Loucy (cell line): Measurements from ENCODE around the gene CISD1.
"Not testable (repeated sequence)": the region's sequence is repeated elsewhere in the genome, so short reads cannot be mapped to it uniquely, and the experiment has no call there.

ENCODE experiments used
- H2AFZ ChIP-seq: fragments of 200-600 bp; sonication (generic); 2 replicates; pipeline ENCODE4 v1.6.0; 2016; ENCODE audit warnings: antibody characterized with exemption, mild to moderate bottlenecking, low read length, moderate library complexity
- H3F3A ChIP-seq: fragments of 200-600 bp; 2 replicates; pipeline ENCODE4 v1.6.0; 2016; ENCODE audit warnings: antibody characterized with exemption, low read depth, mild to moderate bottlenecking
- H3K27me3 ChIP-seq: fragments of 200-600 bp; sonication (generic); 2 replicates; pipeline ENCODE4 v1.6.1; 2014; ENCODE audit warnings: low read length, mild to moderate bottlenecking; ENCODE audit not compliant: insufficient read depth, poor library complexity, severe bottlenecking
- H3K36me3 ChIP-seq: fragments of 200-600 bp; sonication (generic); 2 replicates; pipeline ENCODE4 v1.6.1; 2016; ENCODE audit warnings: low read length; ENCODE audit not compliant: insufficient read depth
- H3K4me1 ChIP-seq: fragments of 200-600 bp; sonication (generic); 2 replicates; pipeline ENCODE4 v1.5.1; 2014; ENCODE audit warnings: low read length, mild to moderate bottlenecking; ENCODE audit not compliant: insufficient read depth, poor library complexity, severe bottlenecking
- H3K4me2 ChIP-seq: fragments of 200-600 bp; sonication (generic); 2 replicates; pipeline ENCODE4 v1.6.0; 2014; ENCODE audit warnings: antibody characterized with exemption, low read length, low read depth, mild to moderate bottlenecking; ENCODE audit not compliant: poor library complexity, severe bottlenecking
- H3K4me3 ChIP-seq: fragments of 200-600 bp; sonication (generic); 2 replicates; pipeline ENCODE4 v1.5.1; 2014; ENCODE audit warnings: low read length, mild to moderate bottlenecking, mixed read lengths; ENCODE audit not compliant: poor library complexity, severe bottlenecking
- H3K79me2 ChIP-seq: fragments of 200-600 bp; sonication (generic); 2 replicates; pipeline ENCODE4 v1.6.1; 2014; ENCODE audit warnings: low read length; ENCODE audit not compliant: insufficient read depth
- H3K9ac ChIP-seq: fragments of 200-600 bp; sonication (generic); 2 replicates; pipeline ENCODE4 v1.6.0; 2014; ENCODE audit warnings: mild to moderate bottlenecking, low read depth, low read length, moderate library complexity; ENCODE audit not compliant: poor library complexity, severe bottlenecking
- H3K9me2 ChIP-seq: fragments of 200-600 bp; sonication (generic); replicated peaks from 2 replicates; pipeline ENCODE4 v1.6.1; 2016; ENCODE audit warnings: low read depth, low read length, mixed read lengths
- H3K9me3 ChIP-seq: fragments of 200-600 bp; sonication (generic); 2 replicates; pipeline ENCODE4 v1.6.1; 2014; ENCODE audit warnings: mild to moderate bottlenecking, antibody characterized with exemption, low read length, low read depth; ENCODE audit not compliant: insufficient read depth
- H4K20me1 ChIP-seq: fragments of 200-600 bp; sonication (generic); 2 replicates; pipeline ENCODE4 v1.6.0; 2014; ENCODE audit warnings: antibody characterized with exemption, low read length, mild to moderate bottlenecking; ENCODE audit not compliant: insufficient read depth, poor library complexity, severe bottlenecking
- EZH2phosphoT487 ChIP-seq: fragments of 200-600 bp; IDR thresholded peaks from 2 replicates; pipeline ENCODE4 v1.6.1; 2018; ENCODE audit warnings: antibody characterized with exemption, mild to moderate bottlenecking, moderate library complexity, borderline replicate concordance
- TF ChIP-seq, protein P1 (sequence below): fragments of 200-600 bp; sonication (generic); conservative IDR thresholded peaks from 2 replicates; pipeline ENCODE4 v1.5.1; 2014; ENCODE audit warnings: mild to moderate bottlenecking, antibody characterized with exemption, low read length

CISD1 gene

DNA sequence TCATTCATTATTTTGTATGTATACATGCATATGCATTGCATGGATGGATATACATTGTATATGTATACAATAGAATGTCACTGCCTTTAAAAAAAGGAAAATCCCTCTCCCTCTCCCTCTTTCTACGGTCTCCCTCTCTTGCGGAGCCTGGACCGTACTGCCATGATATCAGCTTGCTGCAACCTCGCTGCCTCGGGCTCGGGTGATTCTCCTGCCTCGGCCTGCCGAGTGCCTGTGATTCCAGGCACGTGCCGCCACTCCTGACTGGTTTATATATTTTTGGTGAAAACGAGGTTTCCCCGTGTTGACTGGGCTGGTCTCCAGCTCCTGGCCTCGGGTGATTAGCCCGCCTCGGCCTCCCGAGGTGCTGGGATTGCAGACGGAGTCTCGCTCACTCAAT, 25.7 kb upstream of the CISD1 start:
- Histone ChIP-seq H2AFZ (no peak overlapping the region), H4K20me1 (peaks cover 8% of the 10 kb centered on the region), H3K79me2 (peaks cover 34% of the 10 kb centered on the region; the same call in 1 of the 2 replicates), H3K36me3 (no peaks in the 10 kb centered on the region), H3K4me3 (no peak overlapping the region), H3K9ac (no peak overlapping the region), H3K27me3 (no peaks in the 10 kb centered on the region), H3K4me1 (peaks cover 8% of the 10 kb centered on the region), H3K9me2 (no peaks in the 10 kb centered on the region), H3K4me2 (no peak overlapping the region), H3K9me3 (no peaks in the 10 kb centered on the region), H3F3A (no peaks in the 10 kb centered on the region)
- TF ChIP-seq, protein P1, sequence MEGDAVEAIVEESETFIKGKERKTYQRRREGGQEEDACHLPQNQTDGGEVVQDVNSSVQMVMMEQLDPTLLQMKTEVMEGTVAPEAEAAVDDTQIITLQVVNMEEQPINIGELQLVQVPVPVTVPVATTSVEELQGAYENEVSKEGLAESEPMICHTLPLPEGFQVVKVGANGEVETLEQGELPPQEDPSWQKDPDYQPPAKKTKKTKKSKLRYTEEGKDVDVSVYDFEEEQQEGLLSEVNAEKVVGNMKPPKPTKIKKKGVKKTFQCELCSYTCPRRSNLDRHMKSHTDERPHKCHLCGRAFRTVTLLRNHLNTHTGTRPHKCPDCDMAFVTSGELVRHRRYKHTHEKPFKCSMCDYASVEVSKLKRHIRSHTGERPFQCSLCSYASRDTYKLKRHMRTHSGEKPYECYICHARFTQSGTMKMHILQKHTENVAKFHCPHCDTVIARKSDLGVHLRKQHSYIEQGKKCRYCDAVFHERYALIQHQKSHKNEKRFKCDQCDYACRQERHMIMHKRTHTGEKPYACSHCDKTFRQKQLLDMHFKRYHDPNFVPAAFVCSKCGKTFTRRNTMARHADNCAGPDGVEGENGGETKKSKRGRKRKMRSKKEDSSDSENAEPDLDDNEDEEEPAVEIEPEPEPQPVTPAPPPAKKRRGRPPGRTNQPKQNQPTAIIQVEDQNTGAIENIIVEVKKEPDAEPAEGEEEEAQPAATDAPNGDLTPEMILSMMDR = no peak
- TF ChIP-seq EZH2phosphoT487 = no peak

DNA sequence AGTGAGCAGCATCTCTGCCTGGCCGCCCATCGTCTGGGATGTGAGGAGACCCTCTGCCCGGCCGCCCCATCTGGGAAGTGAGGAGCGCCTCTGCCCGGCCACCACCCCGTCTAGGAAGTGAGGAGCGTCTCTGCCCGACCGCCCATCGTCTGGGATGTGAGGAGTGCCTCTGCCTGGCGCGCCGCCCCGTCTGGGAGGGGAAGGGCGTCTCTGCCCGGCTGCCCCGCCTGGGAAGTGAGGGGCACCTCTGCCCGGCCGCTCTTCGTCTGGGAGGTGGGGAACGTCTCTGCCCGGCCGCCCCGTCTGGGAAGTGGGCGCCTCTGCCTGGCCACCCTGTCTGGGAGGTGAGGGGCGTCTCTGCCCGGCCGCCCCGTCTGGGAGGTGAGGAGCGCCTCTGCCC, 25.2 kb upstream of the CISD1 start:
- not testable (repeated sequence) for H3K9me3 ChIP-seq, H3F3A ChIP-seq
- H3K79me2 ChIP-seq = peaks cover 31% of the 10 kb centered on the region; the same call in 1 of the 2 replicates

DNA sequence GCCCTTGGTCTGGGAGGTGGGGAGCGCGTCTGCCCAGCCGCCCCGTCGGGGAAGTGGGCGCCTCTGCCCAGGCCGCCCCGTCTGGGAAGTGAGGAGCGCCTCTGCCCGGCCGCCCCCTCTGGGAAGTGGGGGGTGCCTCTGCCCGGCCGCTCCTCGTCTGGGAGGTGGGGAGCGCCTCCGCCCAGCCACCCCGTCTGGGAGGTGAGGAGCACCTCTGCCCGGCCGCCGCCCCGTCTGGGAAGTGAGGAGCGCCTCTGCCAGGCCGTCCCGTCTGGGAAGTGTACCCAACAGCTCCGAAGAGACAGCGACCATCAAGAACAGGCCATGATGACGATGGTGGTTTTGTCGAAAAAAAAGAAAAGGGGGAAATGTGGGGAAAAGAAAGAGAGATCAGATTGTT, 24.7 kb upstream of the CISD1 start:
- H3K4me1 ChIP-seq, H3K27me3 ChIP-seq, H3K4me2 ChIP-seq, H3K4me3 ChIP-seq, H4K20me1 ChIP-seq, H3K36me3 ChIP-seq, H3K9me2 ChIP-seq, H3K9me3 ChIP-seq, H2AFZ ChIP-seq, H3F3A ChIP-seq, H3K9ac ChIP-seq: not testable (repeated sequence)
- H3K79me2 ChIP-seq = peaks cover 28% of the 10 kb centered on the region; the same call in 1 of the 2 replicates

More for the DNA sequence above, 25.2 kb upstream of the CISD1 start:
- not testable (repeated sequence) for H3K4me1 ChIP-seq, H2AFZ ChIP-seq, H4K20me1 ChIP-seq, H3K9me2 ChIP-seq, H3K4me3 ChIP-seq, H3K4me2 ChIP-seq, H3K27me3 ChIP-seq, H3K36me3 ChIP-seq, H3K9ac ChIP-seq

DNA sequence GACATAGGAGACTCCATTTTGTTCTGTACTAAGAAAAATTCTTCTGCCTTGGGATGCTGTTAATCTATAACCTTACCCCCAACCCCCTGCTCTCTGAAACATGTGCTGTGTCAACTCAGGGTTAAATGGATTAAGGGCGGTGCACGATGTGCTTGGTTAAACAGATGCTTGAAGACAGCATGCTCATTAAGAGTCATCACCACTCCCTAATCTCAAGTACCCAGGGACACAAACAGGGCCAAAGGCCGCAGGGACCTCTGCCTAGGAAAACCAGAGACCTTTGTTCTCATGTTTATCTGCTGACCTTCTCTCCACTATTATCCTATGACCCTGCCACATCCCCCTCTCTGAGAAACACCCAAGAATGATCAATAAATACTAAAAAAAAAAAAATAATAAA, 24.3 kb upstream of the CISD1 start:
- H3K4me2 ChIP-seq, H3K9ac ChIP-seq, H3K9me3 ChIP-seq, H3K4me3 ChIP-seq, H3K4me1 ChIP-seq, H3K9me2 ChIP-seq, H3F3A ChIP-seq, H3K36me3 ChIP-seq, H2AFZ ChIP-seq, H4K20me1 ChIP-seq, H3K27me3 ChIP-seq: not testable (repeated sequence)
- H3K79me2 ChIP-seq = peaks cover 24% of the 10 kb centered on the region; the same call in 1 of the 2 replicates

DNA sequence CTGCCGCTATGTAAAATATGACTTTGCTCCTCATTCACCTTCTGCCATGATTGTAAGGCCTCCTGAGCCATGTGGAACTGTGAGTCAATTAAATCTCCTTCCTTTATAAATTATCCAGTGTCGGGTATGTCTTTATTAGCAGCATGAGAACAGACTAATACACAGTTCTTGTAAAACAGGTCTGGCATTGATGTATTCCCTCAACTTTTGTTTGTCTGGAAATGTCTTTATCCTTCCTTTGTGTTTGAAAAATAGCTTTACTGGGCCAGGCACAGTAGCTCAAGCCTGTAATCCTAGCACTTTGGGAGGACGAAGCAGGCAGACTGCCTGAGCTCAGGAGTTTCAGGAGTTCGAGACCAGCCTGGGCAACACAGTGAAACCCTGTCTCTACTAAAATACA, 15.8 kb upstream of the CISD1 start:
- Histone ChIP-seq H3K36me3 (peaks cover 12% of the 10 kb centered on the region; the same call in 1 of the 2 replicates), H3K27me3 (no peaks in the 10 kb centered on the region), H3K4me1 (peaks cover 6% of the 10 kb centered on the region), H3K79me2 (peaks cover 35% of the 10 kb centered on the region), H3K9ac (no peak overlapping the region), H3K9me3 (peaks cover 21% of the 10 kb centered on the region; the same call in 1 of the 2 replicates), H4K20me1 (no peaks in the 10 kb centered on the region), H3K4me2 (no peak overlapping the region), H3K9me2 (no peaks in the 10 kb centered on the region), H3F3A (no peaks in the 10 kb centered on the region), H2AFZ (no peak overlapping the region), H3K4me3 (no peak overlapping the region)
- TF ChIP-seq, protein P1 = no peak
- no peak for TF ChIP-seq EZH2phosphoT487
